Lung (tissue), 12 donors: ENCODE data around the gene THEM5. TPM values are rescaled to one million over a fixed set of nuclear protein-coding genes. Genes with fewer than 3 reads are reported as not detected.

Source experiments
- ATAC-seq: fragments of 200-7000 bp; cut with Tn5 transposase; one replicate; pipeline ENCODE4 v1.9.1; 2020; ENCODE audit warnings: moderate number of reproducible peaks; ENCODE audit not compliant: insufficient read depth, low FRiP score
- DNase-seq, 3 donors: peaks; one replicate each; pipeline ENCODE4 v3.0.0-alpha.2; 2013 to 2017
- H3K27ac ChIP-seq, 2 donors: one replicate each; pipeline ENCODE4 v1.5.1; 2013; ENCODE audit warnings: mild to moderate bottlenecking in 2 of 2, moderate library complexity in 2 of 2, control low read depth in 1 of 2, inconsistent platforms in 1 of 2, low read depth in 1 of 2, low read length in 1 of 2
- H3K27me3 ChIP-seq, 3 donors: one replicate each; pipeline ENCODE4 v1.5.1; 2013; ENCODE audit warnings: low read length in 2 of 3; ENCODE audit not compliant: control insufficient read depth in 3 of 3, insufficient read depth in 3 of 3
- H3K36me3 ChIP-seq, 4 donors: one replicate each; pipeline ENCODE4 v1.5.1; 2013; ENCODE audit warnings: low read length in 4 of 4, mild to moderate bottlenecking in 1 of 4, moderate library complexity in 1 of 4; ENCODE audit not compliant: control insufficient read depth in 4 of 4, insufficient read depth in 4 of 4
- H3K4me1 ChIP-seq, 5 donors: one replicate each; pipeline ENCODE4 v1.5.1; 2013; ENCODE audit warnings: low read length in 5 of 5, mild to moderate bottlenecking in 2 of 5, moderate library complexity in 1 of 5; ENCODE audit not compliant: control insufficient read depth in 5 of 5, insufficient read depth in 5 of 5
- H3K4me3 ChIP-seq: one replicate; pipeline ENCODE4 v1.5.1; 2013; ENCODE audit warnings: mild to moderate bottlenecking, control low read depth, moderate library complexity
- H3K9ac ChIP-seq, 2 donors: one replicate each; pipeline ENCODE4 v1.5.1; 2013; ENCODE audit warnings: low read length in 2 of 2, control low read depth in 1 of 2; ENCODE audit not compliant: insufficient read depth in 1 of 2
- H3K9me3 ChIP-seq, 4 donors: one replicate each; pipeline ENCODE4 v1.5.1; 2013; ENCODE audit warnings: low read length in 3 of 4, mild to moderate bottlenecking in 1 of 4, moderate library complexity in 1 of 4; ENCODE audit not compliant: control insufficient read depth in 4 of 4, insufficient read depth in 3 of 4
- CTCF ChIP-seq: IDR thresholded peaks from 2 replicates; pipeline ENCODE4 v1.5.1; 2012; ENCODE audit warnings: mild to moderate bottlenecking; ENCODE audit errors: control extremely low read depth, extremely low read depth
- WGBS, 2 donors: extraction: QIAGEN DNeasy Blood & Tissue Kit; methylation state at CpG; one replicate each; pipeline ENCODE4 v1.1.7; 2013; 5-methylcytosine and 5-hydroxymethylcytosine counted together
- polyA plus RNA-seq, 2 donors: library from polyadenylated mRNA; stranded (reverse); fragments of 200-250 nt; gene quantifications; one replicate each; pipeline ENCODE4 v1.2.1, GENCODE V29; 2013
- total RNA-seq, 2 donors: library from RNA; depleted of rRNA in 1 of 2; stranded (reverse); fragments of >200 nt in 1 of 2; gene quantifications; one replicate each; pipeline ENCODE4 v1.2.1, GENCODE V29; 2014 to 2021
- donor health status: control.
- donor health status: control.
- donor health status: Bipolar disorder and iron deficiency.
- donor health status: healthy.
- donor health status: DM: yes; HTN: yes; CAD: no.

The THEM5 gene
- total and polyA plus RNA-seq, 4 donors, result not detected

GRCh38 chr1:151843398-151843797 lies 10.1 kb downstream of the THEM5 start:
- H3K36me3 ChIP-seq, result no peaks in the 10 kb centered on the region
- H3K4me1 ChIP-seq, result peaks cover 0 to 32% (median 6%) of the 10 kb centered on the region in 5 donors
- no peak for ATAC-seq
- DNase-seq, result no peak
- TF ChIP-seq CTCF, result no peak
- H3K27ac ChIP-seq, result no peak overlapping the region
- H3K4me3 ChIP-seq, result no peak overlapping the region
- H3K27me3 ChIP-seq, result peaks cover 0 to 23% (median 20%) of the 10 kb centered on the region in 3 donors
- no peak overlapping the region for H3K9ac ChIP-seq
- 39 to 76% methylated on average over 2 of the region's 2 CpGs for WGBS, 2 donors
- no peaks in the 10 kb centered on the region for H3K9me3 ChIP-seq

GRCh38 chr1:151841141-151841540 lies 12.4 kb downstream of the THEM5 start:
- Histone ChIP-seq H3K27ac (no peak overlapping the region), H3K36me3 (no peaks in the 10 kb centered on the region), H3K9ac (no peak overlapping the region), H3K4me1 (peaks cover 0 to 20% (median 7%) of the 10 kb centered on the region in 5 donors), H3K4me3 (no peak overlapping the region), H3K9me3 (no peaks in the 10 kb centered on the region), H3K27me3 (peaks cover 0 to 35% (median 35%) of the 10 kb centered on the region in 3 donors)
- DNase-seq (no peak), ATAC-seq (no peak)
- WGBS, 2 donors, result 96 to 97% methylated on average over 2 of the region's 2 CpGs
- no peak for TF ChIP-seq CTCF

- H3K27me3 ChIP-seq, result peaks cover 0 to 38% (median 35%) of the 10 kb centered on the region in 3 donors
- ATAC-seq, result no peak
- no peak for TF ChIP-seq CTCF
- H3K36me3 ChIP-seq, result no peaks in the 10 kb centered on the region
- H3K4me1 ChIP-seq, result peaks cover 0 to 20% (median 7%) of the 10 kb centered on the region in 5 donors
- H3K27ac ChIP-seq, result peak overlapping the region in 1 of 2 donors; percentile 49
- DNase-seq, result no peak
- no peaks in the 10 kb centered on the region for H3K9me3 ChIP-seq
- peak overlapping the region in 1 of 2 donors; percentile 39 for H3K9ac ChIP-seq
- no peak overlapping the region for H3K4me3 ChIP-seq
Measured at GRCh38 chr1:151840421-151840820, 13.1 kb downstream of the THEM5 start.
